K562 (cell line): Measurements from ENCODE around the gene NLRC3. TPM values are rescaled to one million over a fixed set of nuclear protein-coding genes. Genes with fewer than 3 reads are reported as not detected.

ENCODE experiments used
- ATAC-seq: fragments of 200-7000 bp; cut with Tn5 transposase; 3 replicates; pipeline ENCODE4 v1.9.1; 2020; ENCODE audit warnings: moderate library complexity
- BruUV-seq: library from RNA; stranded (reverse); fragments of 400-500 nt; replicated peaks from 2 replicates; lab custom pipeline; 2021; lab: Mats Ljungman, UMichigan
- CTCF ChIA-PET: fragments of 300-600 bp; formaldehyde crosslinking; extraction: SDS; loops from one replicate; lab custom pipeline; 2021; ENCODE audit warnings: low intra/inter-chr PET ratio; lab: Yijun Ruan, JAX
- POLR2A ChIA-PET: fragments of 300-600, 350-650 bp; sonication (Branson Sonifier 250); formaldehyde crosslinking; extraction: SDS; loops from one replicate; lab custom pipeline; 2021; ENCODE audit warnings: antibody characterized with exemption, inconsistent platforms; lab: Yijun Ruan, JAX
- DNase-seq, 4 experiments: peaks; one replicate each; pipeline versions ENCODE4 v3.0.0 to v3.0.0-alpha.2; 2011 to 2018; ENCODE audit warnings: low spot score in 3 of 4, mixed read lengths in 3 of 4; ENCODE audit errors: extremely low read depth in 1 of 4
- FAIRE-seq: peaks from 2 replicates; lab custom pipeline; 2011; peaks lifted over from hg19 to GRCh38; lab: Jason Lieb, UNC
- H2AFZ ChIP-seq: 2 replicates; pipeline ENCODE4 v1.6.0; 2011; ENCODE audit warnings: low read depth, low read length, control low read depth, inconsistent platforms
- H3K27ac ChIP-seq: fragments of 200-600 bp; 3 replicates; pipeline ENCODE4 v1.8.0; 2011; ENCODE audit warnings: low read depth, mild to moderate bottlenecking, control low read depth, inconsistent platforms, low read length, moderate library complexity, mixed read lengths; ENCODE audit errors: extremely low read depth
- H3K27me3 ChIP-seq, 2 experiments: fragments of 300-600 bp in 1 of 2; 2 replicates in 1 of 2; 3 replicates in 1 of 2; pipeline versions ENCODE4 v1.6.0 to v1.8.0; 2011; ENCODE audit warnings: inconsistent platforms in 2 of 2, low read length in 2 of 2, mild to moderate bottlenecking in 1 of 2, mixed read lengths in 1 of 2, moderate library complexity in 1 of 2; ENCODE audit not compliant: control insufficient read depth in 2 of 2, insufficient read depth in 2 of 2
- H3K36me3 ChIP-seq: fragments of 300-600 bp; 3 replicates; pipeline ENCODE4 v1.8.0; 2011; ENCODE audit warnings: mild to moderate bottlenecking, low read length, inconsistent platforms; ENCODE audit not compliant: control insufficient read depth, insufficient read depth
- H3K4me1 ChIP-seq, 2 experiments: fragments of 200-600 bp in 1 of 2; replicated peaks in 1 of 2; 2 replicates in 1 of 2; 3 replicates in 1 of 2; pipeline versions ENCODE4 v1.5.1 to v1.8.0; 2011; ENCODE audit warnings: inconsistent platforms in 2 of 2, low read length in 2 of 2, mild to moderate bottlenecking in 1 of 2, mixed read lengths in 1 of 2, moderate library complexity in 1 of 2; ENCODE audit not compliant: control insufficient read depth in 2 of 2, insufficient read depth in 2 of 2
- H3K4me2 ChIP-seq: 2 replicates; pipeline ENCODE4 v1.6.1; 2011; ENCODE audit warnings: low read length, control low read depth, inconsistent platforms, mixed read lengths; ENCODE audit not compliant: insufficient read depth
- H3K4me3 ChIP-seq: fragments of 200-600 bp; sonication (generic), shearing (Covaris generic); 2 replicates; pipeline ENCODE4 v1.5.1; 2016; ENCODE audit warnings: control low read depth, inconsistent platforms
- H3K79me2 ChIP-seq: fragments of 200-600 bp; 3 replicates; pipeline ENCODE4 v1.8.0; 2011; ENCODE audit warnings: low read length, inconsistent platforms; ENCODE audit not compliant: control insufficient read depth, insufficient read depth
- H3K9ac ChIP-seq, 2 experiments: 2 replicates each; pipeline versions ENCODE4 v1.6.0 to v1.6.1; 2011; ENCODE audit warnings: low read depth in 2 of 2, low read length in 2 of 2, control low read depth in 1 of 2, inconsistent platforms in 1 of 2, mild to moderate bottlenecking in 1 of 2, mixed read lengths in 1 of 2; ENCODE audit not compliant: insufficient read depth in 1 of 2
- H3K9me1 ChIP-seq: one replicate; pipeline ENCODE4 v1.6.0; 2011; ENCODE audit warnings: inconsistent platforms, mild to moderate bottlenecking, low read length, moderate library complexity; ENCODE audit not compliant: control insufficient read depth, insufficient read depth
- H3K9me3 ChIP-seq: replicated peaks from 2 replicates; pipeline ENCODE4 v1.5.1; 2011; ENCODE audit warnings: low read depth, low read length, inconsistent platforms; ENCODE audit not compliant: control insufficient read depth, insufficient read depth
- H4K20me1 ChIP-seq: replicated peaks from 2 replicates; pipeline ENCODE4 v1.6.1; 2011; ENCODE audit warnings: low read length, inconsistent platforms, mixed read lengths; ENCODE audit not compliant: control insufficient read depth, insufficient read depth
- BRCA1 ChIP-seq, 2 experiments: fragments of 450-650 bp in 1 of 2; sonication (generic) in 1 of 2; formaldehyde crosslinking in 1 of 2; IDR thresholded peaks; 2 replicates each; pipeline versions ENCODE4 v1.5.0 to v1.6.1; 2017 to 2020; ENCODE audit warnings: mild to moderate bottlenecking in 1 of 2, missing genetic modification reagents in 1 of 2
- E2F5 ChIP-seq: sonication (generic); formaldehyde crosslinking; IDR thresholded peaks from 2 replicates; pipeline ENCODE4 v1.8.0; 2022; ENCODE audit warnings: mild to moderate bottlenecking, missing genetic modification reagents
- ETV6 ChIP-seq, 3 experiments: fragments of 150-350 bp in 1 of 3; sonication (generic) in 1 of 3; formaldehyde crosslinking in 1 of 3; IDR thresholded peaks; 2 replicates each; pipeline versions ENCODE4 v1.6.1 to v1.8.0; 2014 to 2022; ENCODE audit warnings: borderline replicate concordance in 2 of 3, low read depth in 2 of 3, antibody characterized with exemption in 1 of 3, low read length in 1 of 3, mild to moderate bottlenecking in 1 of 3, missing genetic modification reagents in 1 of 3
- FIP1L1 ChIP-seq: fragments of 200-400 bp; formaldehyde crosslinking; IDR thresholded peaks from 2 replicates; pipeline ENCODE4 v1.6.1; 2018; ENCODE audit warnings: mild to moderate bottlenecking, low read depth, low read length; ENCODE audit not compliant: poor library complexity, severe bottlenecking
- HBP1 ChIP-seq: fragments of 450-650 bp; formaldehyde crosslinking; IDR thresholded peaks from 2 replicates; pipeline ENCODE4 v1.4.0; 2022; ENCODE audit warnings: missing genetic modification characterization
- MTA2 ChIP-seq: fragments of 450-650 bp; IDR thresholded peaks from 2 replicates; pipeline ENCODE4 v1.6.1; 2016; ENCODE audit warnings: low read depth
- MYC ChIP-seq, 2 experiments: fragments of 250-450 bp in 1 of 2; sonication (Bioruptor Pico) in 1 of 2; IDR thresholded peaks; 2 replicates each; pipeline versions ENCODE4 v1.5.1 to v1.6.1; 2012 to 2021; ENCODE audit warnings: low read depth in 2 of 2, borderline replicate concordance in 1 of 2, improper control_type of control experiment in 1 of 2, low read length in 1 of 2, mild to moderate bottlenecking in 1 of 2, moderate library complexity in 1 of 2
- NR2C2 ChIP-seq, 2 experiments: fragments of 200-800 bp in 1 of 2; sonication (Bioruptor generic) in 1 of 2; sonication (generic) in 1 of 2; formaldehyde crosslinking in 1 of 2; IDR thresholded peaks; 2 replicates each; pipeline versions ENCODE4 v1.6.1 to v1.8.0; 2016 to 2022; ENCODE audit warnings: mild to moderate bottlenecking in 1 of 2, missing compliant biosample characterization in 1 of 2, missing genetic modification characterization in 1 of 2, missing genetic modification reagents in 1 of 2
- PCBP2 ChIP-seq: fragments of 200-400 bp; formaldehyde crosslinking; IDR thresholded peaks from 2 replicates; pipeline ENCODE4 v1.6.1; 2018; ENCODE audit warnings: low read length, low read depth, mild to moderate bottlenecking, moderate library complexity; ENCODE audit not compliant: poor library complexity, severe bottlenecking
- STAT5B ChIP-seq: fragments of 250-450 bp; sonication (Bioruptor Pico); IDR thresholded peaks from 2 replicates; pipeline ENCODE4 v1.8.0; 2021; ENCODE audit warnings: mild to moderate bottlenecking, inconsistent platforms
- ZNF133 ChIP-seq: fragments of 250-450 bp; sonication (Bioruptor Pico); IDR thresholded peaks from 2 replicates; pipeline ENCODE4 v1.4.0; 2020; ENCODE audit warnings: mild to moderate bottlenecking
- ZNF57 ChIP-seq: fragments of 450-650 bp; formaldehyde crosslinking; IDR thresholded peaks from 2 replicates; pipeline ENCODE4 v1.4.0; 2020; ENCODE audit warnings: mild to moderate bottlenecking, moderate library complexity
- ZNF764 ChIP-seq: fragments of 250-450 bp; sonication (Bioruptor Pico); IDR thresholded peaks from 2 replicates; pipeline ENCODE4 v1.4.0; 2020; ENCODE audit warnings: low read depth, mild to moderate bottlenecking, moderate library complexity
- WGBS: fragments of 100-300 bp; shearing (Covaris generic); methylation state at CpG from one replicate; pipeline ENCODE4 v1.1.6; 2016; ENCODE audit warnings: low coverage, mixed read lengths; ENCODE audit not compliant: insufficient coverage; ENCODE audit errors: missing lambda C conversion rate; 5-methylcytosine and 5-hydroxymethylcytosine counted together
- in situ Hi-C: fragments of 300-500 bp; cut with MboI; formaldehyde crosslinking; loops from 4 replicates; pipeline ENCODE4 v1.15.0; 2018; ENCODE audit warnings: inconsistent platforms, mixed read lengths
- intact Hi-C: fragments of 100-400 bp; cut with micrococcal nuclease; formaldehyde crosslinking; loops from 2 replicates; pipeline ENCODE4 v1.14.2; 2022
- polyA plus RNA-seq, 8 experiments: library from polyadenylated mRNA; depleted of rRNA in 4 of 8; stranded (reverse) in 5 of 8; unstranded in 3 of 8; fragments of >200 nt; fragmentation: Nextera tagmentation in 2 of 8; fragmentation: Illumina TruSeq in 1 of 8; extraction: Ambion mirVana in 2 of 8; extraction: Trizol in 1 of 8; gene quantifications; 2 replicates each; pipeline versions ENCODE4 v1.2.1 to v1.2.3, GENCODE V29; 2011 to 2014; ENCODE audit warnings: inconsistent platforms in 1 of 8, missing spikeins in 1 of 8
- total RNA-seq, 7 experiments: library from RNA; depleted of rRNA in 6 of 7; stranded (reverse); fragments of >200 nt in 6 of 7; fragmentation: Illumina TruSeq in 2 of 7; extraction: Trizol in 2 of 7; gene quantifications; 2 replicates each; pipeline versions ENCODE4 v1.2.1 to v1.2.3, GENCODE V29; 2011 to 2021; ENCODE audit warnings: low replicate concordance in 1 of 7
- TF ChIP-seq, protein P1 (sequence below): fragments of 250-450 bp; sonication (Bioruptor Pico); IDR thresholded peaks from 2 replicates; pipeline ENCODE4 v1.4.0; 2020; ENCODE audit warnings: mild to moderate bottlenecking, moderate library complexity
- TF ChIP-seq, protein P2 (sequence below): fragments of 450-650 bp; IDR thresholded peaks from 2 replicates; pipeline ENCODE4 v1.6.1; 2016; ENCODE audit warnings: borderline replicate concordance

The NLRC3 gene
- total and polyA plus RNA-seq, 9 of the 15 experiments (the other 6 are each of a cell fraction or from before 2014, with no cell fraction given): 0.03 to 0.13 (median 0.03) TPM; not detected in 4

DNA sequence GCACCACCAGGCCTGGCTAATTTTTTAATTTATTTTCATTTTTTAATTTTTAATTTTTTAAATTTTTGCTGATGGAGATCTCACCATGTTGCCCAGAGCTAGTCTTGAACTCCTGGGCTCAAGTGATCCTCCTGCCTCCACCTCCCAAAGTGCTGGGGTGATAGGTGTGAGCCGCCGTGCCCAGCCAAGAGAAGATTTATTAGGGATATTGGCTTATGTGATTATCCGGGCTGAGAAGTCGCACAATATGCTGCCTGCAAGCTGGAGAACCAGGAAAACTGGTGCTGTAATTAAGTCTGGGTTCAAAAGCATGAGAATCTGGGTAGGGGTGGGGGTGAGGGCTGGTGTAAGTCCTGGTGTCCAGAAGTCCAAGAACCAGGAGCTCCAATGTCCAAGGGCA, 79.4 kb downstream of the NLRC3 start:
- no TSS peak for BruUV-seq
- WGBS: 13% methylated on average over 4 of the region's 4 CpGs
- FAIRE-seq: no peak
- DNase-seq: no peak
- H3K9me1 ChIP-seq: no peaks in the 10 kb centered on the region
- no peaks in the 10 kb centered on the region for H4K20me1 ChIP-seq
- ChIA-PET CTCF (no interaction called here), POLR2A (interaction anchor here (0.6 kb wide), 1 partner anchor 12 kb away, joined by 3 read pairs; no protein-coding TSS in a partner anchor)
- peaks cover 4% of the 10 kb centered on the region; the same call in 1 of the 2 replicates for H3K9me3 ChIP-seq
- no peak overlapping the region for H3K4me3 ChIP-seq
- H3K4me1 ChIP-seq: peaks cover 2 to 34% of the 10 kb centered on the region in 2 experiments; a peak in 3 of 5 replicates
- no peak for ATAC-seq
- no peak overlapping the region for H3K4me2 ChIP-seq
- no peaks in the 10 kb centered on the region for H3K27me3 ChIP-seq
- no peaks in the 10 kb centered on the region for H3K79me2 ChIP-seq
- H3K36me3 ChIP-seq: no peaks in the 10 kb centered on the region
- in situ Hi-C loops (no loop called here), intact Hi-C loops (loop anchor here (10.0 kb wide), 1 partner anchor 133 kb away; no protein-coding TSS in a partner anchor)
- H3K9ac ChIP-seq: no peak overlapping the region
- H3K27ac ChIP-seq: no peak overlapping the region
- H2AFZ ChIP-seq: no peak overlapping the region
- TF ChIP-seq, protein P1, sequence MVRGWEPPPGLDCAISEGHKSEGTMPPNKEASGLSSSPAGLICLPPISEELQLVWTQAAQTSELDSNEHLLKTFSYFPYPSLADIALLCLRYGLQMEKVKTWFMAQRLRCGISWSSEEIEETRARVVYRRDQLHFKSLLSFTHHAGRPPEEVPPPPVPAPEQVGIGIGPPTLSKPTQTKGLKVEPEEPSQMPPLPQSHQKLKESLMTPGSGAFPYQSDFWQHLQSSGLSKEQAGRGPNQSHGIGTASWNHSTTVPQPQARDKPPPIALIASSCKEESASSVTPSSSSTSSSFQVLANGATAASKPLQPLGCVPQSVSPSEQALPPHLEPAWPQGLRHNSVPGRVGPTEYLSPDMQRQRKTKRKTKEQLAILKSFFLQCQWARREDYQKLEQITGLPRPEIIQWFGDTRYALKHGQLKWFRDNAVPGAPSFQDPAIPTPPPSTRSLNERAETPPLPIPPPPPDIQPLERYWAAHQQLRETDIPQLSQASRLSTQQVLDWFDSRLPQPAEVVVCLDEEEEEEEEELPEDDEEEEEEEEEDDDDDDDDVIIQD: no peak
- TF ChIP-seq BRCA1 (IDR thresholded peaks at IDR 0.05) (no peak), BRCA1 (CRISPR knock-in tag; IDR thresholded peaks at IDR 0.05) (no peak), STAT5B (no peak), MYC (IDR thresholded peaks at IDR 0.05; ENCODE audit: low read depth, low read length) (no peak), MYC (CRISPR knock-in tag; IDR thresholded peaks at IDR 0.05; ENCODE audit: borderline replicate concordance, low read depth) (no peak), MTA2 (no peak), PCBP2 (no peak), HBP1 (CRISPR knock-in tag) (no peak), ZNF764 (CRISPR knock-in tag) (no peak), ZNF133 (CRISPR knock-in tag) (no peak), ZNF57 (CRISPR knock-in tag) (no peak), NR2C2 (CRISPR knock-in tag; IDR thresholded peaks at IDR 0.05) (no peak), NR2C2 (tag; IDR thresholded peaks at IDR 0.05) (no peak), ETV6 (IDR thresholded peaks at IDR 0.05; ENCODE audit: borderline replicate concordance in 1 of 2, low read depth in 2 of 2, low read length in 1 of 2) (no peak), ETV6 (CRISPR knock-in tag; IDR thresholded peaks at IDR 0.05; ENCODE audit: borderline replicate concordance) (no peak), FIP1L1 (no peak), E2F5 (CRISPR knock-in tag) (no peak)
- TF ChIP-seq, protein P2, sequence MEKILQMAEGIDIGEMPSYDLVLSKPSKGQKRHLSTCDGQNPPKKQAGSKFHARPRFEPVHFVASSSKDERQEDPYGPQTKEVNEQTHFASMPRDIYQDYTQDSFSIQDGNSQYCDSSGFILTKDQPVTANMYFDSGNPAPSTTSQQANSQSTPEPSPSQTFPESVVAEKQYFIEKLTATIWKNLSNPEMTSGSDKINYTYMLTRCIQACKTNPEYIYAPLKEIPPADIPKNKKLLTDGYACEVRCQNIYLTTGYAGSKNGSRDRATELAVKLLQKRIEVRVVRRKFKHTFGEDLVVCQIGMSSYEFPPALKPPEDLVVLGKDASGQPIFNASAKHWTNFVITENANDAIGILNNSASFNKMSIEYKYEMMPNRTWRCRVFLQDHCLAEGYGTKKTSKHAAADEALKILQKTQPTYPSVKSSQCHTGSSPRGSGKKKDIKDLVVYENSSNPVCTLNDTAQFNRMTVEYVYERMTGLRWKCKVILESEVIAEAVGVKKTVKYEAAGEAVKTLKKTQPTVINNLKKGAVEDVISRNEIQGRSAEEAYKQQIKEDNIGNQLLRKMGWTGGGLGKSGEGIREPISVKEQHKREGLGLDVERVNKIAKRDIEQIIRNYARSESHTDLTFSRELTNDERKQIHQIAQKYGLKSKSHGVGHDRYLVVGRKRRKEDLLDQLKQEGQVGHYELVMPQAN: no peak
